Frontal cortex (tissue), 4 donors: ENCODE data around the gene HIP1R. TPM values are rescaled to one million over a fixed set of nuclear protein-coding genes. Genes with fewer than 3 reads are reported as not detected.
A peak's percentile ranks its signal among the peaks of the same experiment; 100 is the strongest.
"Not testable (repeated sequence)": the region's sequence is repeated elsewhere in the genome, so short reads cannot be mapped to it uniquely, and the experiment has no call there.

Experiments
- DNase-seq, 2 donors: peaks; one replicate each; pipeline ENCODE4 v3.0.0; 2012; ENCODE audit warnings: low spot score in 2 of 2
- FAIRE-seq: peaks from 2 replicates; lab custom pipeline; 2012; peaks lifted over from hg19 to GRCh38; lab: Jason Lieb, UNC
- total RNA-seq: library from RNA; depleted of rRNA; stranded (reverse); fragments of >200 nt; gene quantifications from one replicate; pipeline ENCODE4 v1.2.3, GENCODE V29; 2014
- donor health status: control.
- donor health status: control.
- donor health status: control.

The HIP1R gene, protein sequence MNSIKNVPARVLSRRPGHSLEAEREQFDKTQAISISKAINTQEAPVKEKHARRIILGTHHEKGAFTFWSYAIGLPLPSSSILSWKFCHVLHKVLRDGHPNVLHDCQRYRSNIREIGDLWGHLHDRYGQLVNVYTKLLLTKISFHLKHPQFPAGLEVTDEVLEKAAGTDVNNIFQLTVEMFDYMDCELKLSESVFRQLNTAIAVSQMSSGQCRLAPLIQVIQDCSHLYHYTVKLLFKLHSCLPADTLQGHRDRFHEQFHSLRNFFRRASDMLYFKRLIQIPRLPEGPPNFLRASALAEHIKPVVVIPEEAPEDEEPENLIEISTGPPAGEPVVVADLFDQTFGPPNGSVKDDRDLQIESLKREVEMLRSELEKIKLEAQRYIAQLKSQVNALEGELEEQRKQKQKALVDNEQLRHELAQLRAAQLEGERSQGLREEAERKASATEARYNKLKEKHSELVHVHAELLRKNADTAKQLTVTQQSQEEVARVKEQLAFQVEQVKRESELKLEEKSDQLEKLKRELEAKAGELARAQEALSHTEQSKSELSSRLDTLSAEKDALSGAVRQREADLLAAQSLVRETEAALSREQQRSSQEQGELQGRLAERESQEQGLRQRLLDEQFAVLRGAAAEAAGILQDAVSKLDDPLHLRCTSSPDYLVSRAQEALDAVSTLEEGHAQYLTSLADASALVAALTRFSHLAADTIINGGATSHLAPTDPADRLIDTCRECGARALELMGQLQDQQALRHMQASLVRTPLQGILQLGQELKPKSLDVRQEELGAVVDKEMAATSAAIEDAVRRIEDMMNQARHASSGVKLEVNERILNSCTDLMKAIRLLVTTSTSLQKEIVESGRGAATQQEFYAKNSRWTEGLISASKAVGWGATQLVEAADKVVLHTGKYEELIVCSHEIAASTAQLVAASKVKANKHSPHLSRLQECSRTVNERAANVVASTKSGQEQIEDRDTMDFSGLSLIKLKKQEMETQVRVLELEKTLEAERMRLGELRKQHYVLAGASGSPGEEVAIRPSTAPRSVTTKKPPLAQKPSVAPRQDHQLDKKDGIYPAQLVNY
- 88.0 TPM for total RNA-seq

DNA sequence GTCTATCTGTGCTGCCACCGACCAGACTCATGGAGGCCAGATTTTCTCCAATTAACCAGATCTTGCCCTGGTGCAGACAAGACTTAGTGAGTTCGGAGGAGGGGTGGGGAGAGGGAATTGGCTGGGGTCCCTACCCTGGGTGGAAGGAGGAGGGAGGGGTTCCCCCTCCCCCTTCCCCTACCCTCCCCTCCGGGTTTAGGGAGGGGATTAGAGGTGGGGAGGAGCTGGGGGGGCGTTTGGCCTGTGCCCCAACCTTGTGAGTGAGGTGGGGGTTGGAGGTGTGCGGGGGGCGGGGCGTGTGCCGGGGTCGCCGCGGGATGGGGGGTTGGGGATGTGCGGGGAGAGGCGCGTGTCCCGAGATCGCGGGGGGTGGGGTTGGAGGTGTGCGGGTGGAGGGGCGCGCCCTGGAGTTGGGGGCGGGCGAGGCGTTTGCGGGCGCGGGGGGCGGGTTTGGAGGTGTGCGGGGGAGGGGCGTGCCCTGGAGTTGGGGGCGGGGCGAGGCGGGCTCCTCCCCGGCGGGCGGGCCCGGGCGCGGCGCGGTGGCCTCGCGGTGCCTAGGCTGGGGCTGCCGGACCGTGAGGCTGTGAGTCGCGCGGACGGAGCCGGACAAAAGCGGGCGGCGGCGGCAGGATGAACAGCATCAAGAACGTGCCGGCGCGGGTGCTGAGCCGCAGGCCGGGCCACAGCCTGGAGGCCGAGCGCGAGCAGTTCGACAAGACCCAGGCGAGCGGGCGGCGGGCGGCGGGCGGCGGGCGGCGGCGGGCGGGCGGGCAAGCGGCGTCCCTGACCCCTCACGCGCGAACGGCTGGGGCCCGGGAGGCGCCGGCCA is at the start of gene HIP1R:
Gene HIP1R (plus strand): TSS at position 537 of the 829 bp plus-strand sequence. CDS start 94 bp downstream, at position 631.
- FAIRE-seq (no peak), DNase-seq (peak; percentile 81 to 88)

- no peak for DNase-seq
- FAIRE-seq, result no peak
Observed at GRCh38 chr12:122785503-122785902, 49.8 kb upstream of the HIP1R start.

DNA sequence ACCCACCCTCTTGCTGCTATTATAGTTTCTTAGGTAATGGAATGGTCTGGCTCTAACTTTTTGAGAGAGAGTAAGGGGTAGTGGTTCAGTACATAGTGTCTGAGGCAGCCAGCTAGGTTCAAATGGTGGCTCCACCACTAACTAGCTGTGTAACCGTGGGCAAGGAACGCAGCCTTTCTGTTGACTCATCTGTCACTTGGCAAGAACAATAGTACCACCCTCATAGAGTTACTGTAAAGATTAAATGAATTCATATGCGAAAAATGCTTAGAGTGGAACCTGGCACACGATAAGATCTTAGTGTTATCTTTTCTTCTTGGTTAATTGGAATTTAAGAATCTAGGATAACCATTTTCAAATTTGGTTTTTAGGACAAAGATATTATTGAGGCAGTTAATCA is 46.9 kb upstream of the HIP1R start:
- FAIRE-seq (no peak), DNase-seq (no peak)

- no peak for FAIRE-seq
- no peak for DNase-seq
Observed at GRCh38 chr12:122789637-122790036, 45.6 kb upstream of the HIP1R start.

DNA sequence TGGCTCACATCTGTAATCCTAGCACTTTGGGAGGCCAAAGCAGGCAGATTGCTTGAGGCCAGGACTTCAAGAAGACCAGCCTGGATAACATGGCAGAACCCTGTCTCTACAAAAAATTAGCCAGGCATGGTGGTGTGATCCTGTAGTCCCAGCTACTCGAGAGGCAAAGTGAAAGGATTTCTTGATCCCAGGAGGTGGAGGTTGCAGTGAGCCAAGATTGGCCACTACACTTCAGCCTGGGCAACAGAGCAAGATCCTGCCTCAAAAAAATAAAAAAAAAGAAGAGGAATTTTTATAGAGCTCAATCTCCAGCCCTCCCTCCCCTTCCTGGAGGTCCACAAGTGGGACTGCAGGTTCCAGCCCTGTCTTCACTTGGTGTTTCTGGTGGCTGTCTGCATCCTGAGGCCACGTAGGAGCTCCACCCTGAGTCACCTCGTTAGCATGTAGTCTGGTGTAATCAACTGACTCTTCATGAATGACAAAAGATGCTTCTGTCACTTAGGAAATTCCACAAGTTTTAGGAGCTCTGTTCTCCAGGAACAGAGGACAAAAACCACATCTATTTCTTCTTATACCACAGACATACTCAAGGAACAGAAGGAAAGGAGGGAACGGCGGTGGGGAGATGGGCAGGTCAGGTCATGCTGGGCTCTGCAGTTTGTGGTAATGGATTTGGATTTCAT is 44.7 kb upstream of the HIP1R start:
- DNase-seq, result no peak
- FAIRE-seq, result no peak

DNA sequence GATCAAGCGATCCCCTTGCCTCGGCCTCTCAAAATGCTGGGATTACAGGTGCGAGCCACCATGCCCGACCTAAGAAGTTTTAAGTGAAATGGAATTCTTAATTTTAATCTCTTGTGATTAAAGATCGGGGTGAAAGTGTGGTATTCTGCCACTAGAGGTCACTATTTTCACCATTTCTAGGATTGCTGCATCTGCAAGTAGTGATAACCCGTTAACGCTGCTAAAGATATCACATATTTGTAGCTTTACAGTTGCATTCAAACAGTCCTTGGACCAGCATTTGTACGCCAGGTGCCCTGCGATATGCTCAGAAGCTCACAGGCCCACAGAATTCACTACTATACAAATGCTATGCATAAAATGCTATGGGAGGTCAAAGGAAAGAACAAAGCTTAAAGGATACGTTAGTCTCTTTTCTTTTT is 41.6 kb upstream of the HIP1R start:
- DNase-seq, result peak; percentile 42 to 51

GRCh38 chr12:122795807-122796206 is 39.5 kb upstream of the HIP1R start:
- DNase-seq (no peak), FAIRE-seq (no peak)

More for the DNA sequence above, 41.6 kb upstream of the HIP1R start:
- no peak for FAIRE-seq

GRCh38 chr12:122799641-122800243 is 35.5 kb upstream of the HIP1R start:
- no peak for DNase-seq
- FAIRE-seq, result no peak

DNA sequence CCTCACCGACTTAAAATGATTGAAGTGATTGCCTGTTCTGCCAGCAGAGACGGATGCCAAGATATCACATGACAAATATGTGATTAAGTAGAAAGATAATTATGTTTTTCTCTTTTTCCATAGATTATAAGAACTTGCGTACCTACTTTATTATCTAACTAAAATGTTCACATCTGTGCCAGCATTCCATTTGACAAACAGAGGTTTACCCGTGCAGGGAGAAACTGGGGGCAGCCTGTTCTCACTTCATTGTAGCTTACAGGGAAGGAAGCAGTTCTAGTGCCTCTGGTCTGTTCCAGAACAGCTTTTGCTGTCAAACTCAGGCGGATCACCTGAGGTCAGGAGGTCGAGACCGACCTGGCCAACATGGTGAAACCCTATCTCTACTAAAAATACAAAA is 31.3 kb upstream of the HIP1R start:
- no peak for DNase-seq
- no peak for FAIRE-seq

DNA sequence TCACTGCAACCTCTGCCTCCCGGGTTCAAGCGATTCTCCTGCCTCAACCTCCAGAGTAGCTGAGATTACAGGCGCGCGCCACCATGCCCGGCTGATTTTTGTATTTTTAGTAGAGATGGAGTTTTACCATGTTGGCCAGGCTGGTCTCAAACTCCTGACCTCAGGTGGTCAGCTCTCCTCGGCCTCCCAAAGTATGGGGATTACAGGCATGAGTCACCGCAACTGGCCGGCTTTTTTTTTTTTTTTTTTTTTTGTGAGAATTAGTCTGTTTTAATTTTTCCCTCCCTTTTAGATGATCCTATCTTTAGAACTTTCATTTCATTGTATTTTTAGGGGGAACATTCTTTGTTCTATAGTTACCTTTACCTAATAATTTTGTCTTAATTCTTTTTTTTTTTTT is 30.3 kb upstream of the HIP1R start:
- not testable (repeated sequence) for DNase-seq, FAIRE-seq

DNA sequence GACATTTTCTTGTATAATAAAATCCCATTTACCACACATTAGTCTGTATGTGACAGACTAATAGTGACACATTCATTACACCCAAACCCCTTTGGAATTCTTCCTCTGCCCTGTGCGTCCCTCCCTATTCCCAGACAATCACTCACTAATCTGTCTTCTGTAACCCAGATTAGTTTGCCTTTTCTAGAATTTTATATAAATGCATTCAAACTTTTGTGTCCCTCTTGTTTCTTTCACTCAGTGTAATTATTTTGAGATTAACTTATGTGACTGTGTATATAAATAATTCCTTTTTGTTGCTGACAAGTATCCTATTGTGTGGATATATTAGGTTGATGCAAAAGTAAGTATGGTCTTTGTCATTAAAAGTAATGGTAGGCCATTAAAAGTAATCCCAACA is 27.6 kb upstream of the HIP1R start:
- FAIRE-seq, result no peak

GRCh38 chr12:122811777-122812176 is 23.5 kb upstream of the HIP1R start:
- DNase-seq (no peak), FAIRE-seq (no peak)

More for the DNA sequence above, 27.6 kb upstream of the HIP1R start:
- DNase-seq, result no peak

GRCh38 chr12:122813310-122813713 is 21.9 kb upstream of the HIP1R start:
- no peak for FAIRE-seq
- DNase-seq, result no peak

DNA sequence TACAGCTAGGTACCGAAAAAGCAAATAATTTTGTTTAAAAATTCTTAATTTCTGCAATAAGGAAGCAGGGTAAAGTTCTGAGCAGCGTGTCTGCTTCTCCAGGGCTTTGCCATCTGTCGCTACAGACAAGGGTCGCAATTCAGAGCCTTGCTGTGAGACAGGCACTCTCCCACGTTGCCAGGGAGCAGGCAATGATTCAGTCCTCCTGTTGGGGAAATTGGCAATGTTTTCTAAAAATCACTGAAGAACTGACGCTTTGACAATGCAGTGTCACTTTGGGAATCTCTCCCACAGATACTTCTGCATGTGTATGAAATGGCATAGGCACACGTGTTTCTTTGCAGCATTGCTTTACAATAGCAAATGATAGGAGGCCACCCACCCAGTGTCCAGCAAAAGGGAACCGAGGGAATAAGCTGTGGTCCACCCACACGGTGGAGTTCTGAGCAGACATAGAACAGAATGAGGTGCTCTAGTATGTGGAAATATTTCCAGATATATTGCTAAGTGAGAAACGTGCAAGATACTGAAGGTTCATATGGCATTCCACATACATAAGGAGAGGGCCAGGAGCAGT is 16.0 kb upstream of the HIP1R start:
- no peak for DNase-seq
- no peak for FAIRE-seq

DNA sequence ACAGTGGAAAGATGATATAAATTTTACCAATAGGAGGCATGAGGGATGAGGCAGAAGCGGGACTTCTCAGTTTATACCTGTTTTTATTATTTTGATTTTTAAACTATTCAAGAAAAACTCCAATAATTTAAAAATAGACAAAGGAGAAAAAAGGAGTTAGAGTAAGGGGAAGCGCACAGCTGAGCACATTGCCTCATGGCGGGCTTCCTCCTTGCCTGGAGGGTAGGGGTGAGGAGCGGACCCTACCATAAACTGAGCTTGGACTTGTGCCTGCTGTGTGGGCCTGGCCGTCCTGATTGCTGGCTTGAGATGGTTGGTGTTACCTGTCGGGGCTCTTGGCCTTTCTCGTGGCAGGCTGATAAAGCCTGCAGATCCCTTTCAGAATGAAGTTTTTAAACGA is 15.1 kb upstream of the HIP1R start:
- FAIRE-seq (no peak), DNase-seq (no peak)

GRCh38 chr12:122820838-122821271 is 14.4 kb upstream of the HIP1R start:
- FAIRE-seq, result no peak

GRCh38 chr12:122823429-122823828 is 11.8 kb upstream of the HIP1R start:
- no peak for FAIRE-seq
- DNase-seq, result no peak

More at GRCh38 chr12:122820838-122821271, 14.4 kb upstream of the HIP1R start:
- DNase-seq, result no peak
